H54 (cell line): Measurements from ENCODE around the gene OPCML.

Experiments used
- DNase-seq: peaks from one replicate; pipeline ENCODE4 v3.0.0; 2011; ENCODE audit warnings: low spot score, mixed read lengths; ENCODE audit not compliant: insufficient read length
- FAIRE-seq: peaks from 3 replicates; lab custom pipeline; 2011; peaks lifted over from hg19 to GRCh38; lab: Jason Lieb, UNC
- POLR2A ChIP-seq: IDR thresholded peaks from 2 replicates; pipeline ENCODE4 v1.6.1; 2011; ENCODE audit warnings: low read depth, mild to moderate bottlenecking, low read length

OPCML gene

DNA sequence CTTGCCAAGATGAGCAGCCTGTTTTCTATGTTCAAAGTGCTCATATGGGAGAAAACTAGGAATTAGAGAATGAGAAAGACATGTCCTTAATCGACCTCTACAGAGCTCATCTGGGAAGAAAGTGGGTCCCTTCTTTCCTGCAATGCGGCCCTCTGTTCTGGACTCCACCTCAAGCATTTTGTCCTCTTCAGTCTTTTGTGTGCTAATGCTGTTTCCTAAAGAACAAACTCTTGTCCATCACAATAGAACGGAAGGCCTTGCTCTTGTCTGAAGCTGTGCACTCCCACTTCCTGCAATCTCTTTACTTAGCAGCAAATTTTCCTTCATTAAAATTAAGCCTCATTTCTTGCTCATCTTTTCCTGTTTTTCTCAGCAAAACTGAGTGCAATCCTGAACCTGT, 206.6 kb downstream of the OPCML start:
- FAIRE-seq = no peak
- TF ChIP-seq POLR2A = no peak
- DNase-seq = no peak

DNA sequence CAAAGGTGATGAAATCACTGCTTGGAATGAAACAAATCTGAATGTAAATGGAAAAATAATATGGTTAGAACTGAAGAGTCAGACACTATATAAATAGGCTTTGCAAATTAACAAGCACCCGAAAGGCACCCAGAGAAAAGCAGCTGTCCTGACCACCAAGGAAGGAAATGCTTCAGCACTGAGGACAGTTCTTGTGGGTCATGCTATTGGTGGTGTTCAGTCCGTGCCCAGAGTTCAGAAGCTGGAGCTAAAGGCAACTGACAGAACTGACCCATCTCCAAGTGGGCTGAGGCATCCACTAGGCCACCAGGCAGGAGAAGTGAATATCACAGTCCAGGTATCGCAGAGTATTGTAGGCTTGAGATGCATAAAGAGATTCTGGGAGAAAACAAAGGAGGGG, 208.9 kb downstream of the OPCML start:
- DNase-seq (no peak), FAIRE-seq (no peak)
- no peak for TF ChIP-seq POLR2A

- TF ChIP-seq POLR2A = no peak
- DNase-seq (no peak), FAIRE-seq (no peak)
These were observed 214.1 kb downstream of the OPCML start for GRCh38 chr11:133318221-133318620.

- TF ChIP-seq POLR2A = no peak
- no peak for DNase-seq
- no peak for FAIRE-seq
These were observed 221.1 kb downstream of the OPCML start for GRCh38 chr11:133311230-133311629.

DNA sequence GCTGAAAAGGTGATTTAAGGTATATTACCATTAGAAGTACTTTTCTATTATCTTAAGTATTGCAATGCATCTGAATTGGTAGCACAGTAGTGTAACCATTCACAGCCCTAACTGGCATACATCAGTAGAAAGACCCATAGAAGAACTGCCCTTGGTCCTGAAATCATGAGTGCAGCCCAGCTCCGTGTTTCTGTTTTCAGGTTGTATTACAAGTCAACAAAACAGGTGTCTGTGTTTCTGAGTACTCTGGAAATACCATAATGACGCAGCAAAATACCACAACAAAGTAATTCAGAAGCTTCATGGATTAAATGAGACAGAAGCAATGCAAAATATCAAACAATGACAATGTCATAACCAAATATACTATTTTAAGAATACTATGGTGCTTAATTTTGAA, 226.3 kb downstream of the OPCML start:
- FAIRE-seq = no peak

DNA sequence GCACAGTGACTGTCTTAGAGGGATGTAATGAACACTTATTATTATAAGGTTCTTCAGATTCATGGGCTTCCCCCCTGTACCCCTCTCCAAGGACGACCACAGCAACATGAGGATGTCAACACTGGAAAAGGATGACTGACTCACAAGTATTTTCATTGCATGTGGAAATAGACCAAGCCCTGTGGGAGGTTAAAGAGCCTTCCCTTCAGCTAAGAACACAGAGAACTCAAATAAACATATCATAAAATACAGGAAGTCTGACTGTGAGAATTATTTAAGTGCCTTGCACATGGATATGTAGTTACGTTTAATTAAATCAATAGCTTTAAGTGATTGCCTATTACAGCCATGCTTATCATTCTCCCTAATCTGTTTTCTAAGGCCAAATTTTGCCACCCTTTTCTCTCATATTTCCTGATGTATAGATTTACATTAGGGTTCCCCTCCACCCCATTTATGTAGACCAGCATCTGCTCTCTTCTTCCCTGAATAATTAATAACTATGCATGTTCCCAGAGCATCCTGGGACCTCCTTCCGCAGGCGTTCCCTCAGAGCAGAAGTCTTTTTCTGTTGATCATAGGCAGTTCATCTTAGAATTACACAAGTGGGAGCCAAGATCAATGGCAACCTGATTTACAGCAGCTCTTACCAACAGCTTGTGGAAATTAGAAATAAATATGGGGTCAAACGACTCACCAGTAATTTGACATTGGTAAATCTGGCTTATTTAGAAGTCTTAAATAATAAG, 226.9 kb downstream of the OPCML start:
- FAIRE-seq = no peak
- TF ChIP-seq POLR2A = no peak
- DNase-seq = no peak

More for the DNA sequence above, 226.3 kb downstream of the OPCML start:
- no peak for DNase-seq
- TF ChIP-seq POLR2A = no peak

DNA sequence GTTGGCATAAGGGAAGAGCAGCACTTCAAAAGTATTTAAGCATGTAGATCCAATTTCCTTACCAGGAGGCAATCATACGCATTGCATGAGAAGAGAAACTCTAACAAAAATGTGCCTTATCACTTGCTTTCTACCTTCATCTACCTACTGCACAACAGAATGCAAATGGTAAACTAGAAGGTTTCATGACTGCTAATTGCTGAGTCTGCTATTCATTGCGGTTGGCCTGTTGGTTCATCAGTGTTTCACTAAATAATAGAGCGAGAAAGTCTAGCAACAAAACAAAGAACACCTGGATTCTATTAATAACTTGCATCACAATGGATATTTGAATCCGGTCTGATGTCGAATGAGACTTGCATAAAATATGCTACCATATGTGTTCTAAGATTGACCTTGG, 229.0 kb downstream of the OPCML start:
- FAIRE-seq (no peak), DNase-seq (no peak)
- TF ChIP-seq POLR2A = no peak

GRCh38 chr11:133302056-133302455, 230.2 kb downstream of the OPCML start:
- no peak for TF ChIP-seq POLR2A
- FAIRE-seq (no peak), DNase-seq (no peak)

DNA sequence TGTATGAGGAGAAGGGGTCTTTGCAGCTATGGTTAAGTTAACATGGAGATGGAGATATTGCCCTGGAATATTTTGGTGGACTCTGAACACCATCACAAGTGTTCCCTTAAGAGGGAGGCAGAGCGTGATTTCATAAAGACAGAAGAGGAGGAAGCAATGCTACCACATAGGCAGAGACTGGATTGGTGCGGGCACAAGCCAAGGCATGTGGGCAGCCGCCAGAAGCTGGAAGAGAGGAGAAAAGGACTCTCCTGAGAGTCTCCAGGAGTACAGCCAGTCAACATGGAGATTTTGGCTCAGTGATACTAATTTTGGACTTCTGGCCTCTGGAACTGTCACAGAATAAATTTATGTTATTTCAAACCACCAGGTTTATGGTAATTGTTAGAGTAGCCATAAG, 231.6 kb downstream of the OPCML start:
- DNase-seq (no peak), FAIRE-seq (no peak)
- TF ChIP-seq POLR2A = no peak

- TF ChIP-seq POLR2A = no peak
- DNase-seq (no peak), FAIRE-seq (no peak)
These were observed 240.5 kb downstream of the OPCML start for GRCh38 chr11:133291780-133292179.

GRCh38 chr11:133285359-133285758, 246.9 kb downstream of the OPCML start:
- no peak for TF ChIP-seq POLR2A
- FAIRE-seq = no peak
- DNase-seq = no peak

- no peak for TF ChIP-seq POLR2A
- DNase-seq (no peak), FAIRE-seq (no peak)
These were observed 248.1 kb downstream of the OPCML start for GRCh38 chr11:133284156-133284555.

- no peak for TF ChIP-seq POLR2A
- DNase-seq (no peak), FAIRE-seq (no peak)
These were observed 254.4 kb downstream of the OPCML start for GRCh38 chr11:133277886-133278285.

DNA sequence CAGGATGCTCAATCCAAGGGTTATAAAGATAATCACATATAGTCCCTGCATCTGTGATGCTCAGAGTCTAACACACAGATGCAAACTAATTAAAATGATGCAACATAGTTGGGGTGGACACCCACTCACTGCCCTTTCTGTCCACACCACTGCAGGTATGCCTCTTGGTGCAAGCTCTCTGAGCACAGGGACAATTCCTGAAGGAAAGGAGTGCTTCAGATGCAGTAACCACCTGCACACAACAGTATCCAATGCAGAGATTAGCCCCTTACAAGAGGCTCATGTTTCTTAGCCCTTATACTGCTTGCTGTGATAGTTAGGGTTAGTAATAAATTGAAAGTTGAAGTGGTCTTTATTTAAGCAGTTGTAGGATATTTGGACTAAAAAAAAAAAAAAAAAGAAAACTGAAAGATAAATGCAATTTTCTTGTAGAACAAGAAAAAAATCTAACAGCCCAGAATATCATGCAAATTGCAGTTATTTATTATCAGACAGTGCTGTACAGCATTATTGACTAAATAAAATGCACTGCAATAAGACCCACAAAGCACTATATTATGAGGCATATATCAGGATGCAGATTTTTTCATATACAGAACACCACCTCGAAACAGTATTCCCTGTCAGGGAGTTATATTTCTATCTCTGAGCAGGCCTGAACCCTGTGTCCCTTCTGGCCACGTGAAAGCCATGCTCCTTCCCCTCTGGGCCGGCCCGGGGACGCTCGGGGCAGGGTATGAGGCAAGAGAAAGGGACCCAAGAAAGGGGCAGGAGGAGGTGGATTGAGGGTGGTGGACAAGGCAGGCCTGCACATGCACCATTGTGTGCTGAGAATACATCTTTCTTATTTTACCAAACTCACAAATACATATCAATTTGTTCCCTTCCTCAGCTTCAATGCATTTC, 260.2 kb downstream of the OPCML start:
- TF ChIP-seq POLR2A = no peak
- DNase-seq (no peak), FAIRE-seq (no peak)
